GM19035 (cell line): ENCODE data around the gene SPNS2.

Source experiments
- ATAC-seq: cut with Tn5 transposase; IDR thresholded peaks from one replicate; pipeline ENCODE4 v1.9.1; 2021; ENCODE audit not compliant: unreplicated experiment

SPNS2 gene, protein sequence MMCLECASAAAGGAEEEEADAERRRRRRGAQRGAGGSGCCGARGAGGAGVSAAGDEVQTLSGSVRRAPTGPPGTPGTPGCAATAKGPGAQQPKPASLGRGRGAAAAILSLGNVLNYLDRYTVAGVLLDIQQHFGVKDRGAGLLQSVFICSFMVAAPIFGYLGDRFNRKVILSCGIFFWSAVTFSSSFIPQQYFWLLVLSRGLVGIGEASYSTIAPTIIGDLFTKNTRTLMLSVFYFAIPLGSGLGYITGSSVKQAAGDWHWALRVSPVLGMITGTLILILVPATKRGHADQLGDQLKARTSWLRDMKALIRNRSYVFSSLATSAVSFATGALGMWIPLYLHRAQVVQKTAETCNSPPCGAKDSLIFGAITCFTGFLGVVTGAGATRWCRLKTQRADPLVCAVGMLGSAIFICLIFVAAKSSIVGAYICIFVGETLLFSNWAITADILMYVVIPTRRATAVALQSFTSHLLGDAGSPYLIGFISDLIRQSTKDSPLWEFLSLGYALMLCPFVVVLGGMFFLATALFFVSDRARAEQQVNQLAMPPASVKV

DNA sequence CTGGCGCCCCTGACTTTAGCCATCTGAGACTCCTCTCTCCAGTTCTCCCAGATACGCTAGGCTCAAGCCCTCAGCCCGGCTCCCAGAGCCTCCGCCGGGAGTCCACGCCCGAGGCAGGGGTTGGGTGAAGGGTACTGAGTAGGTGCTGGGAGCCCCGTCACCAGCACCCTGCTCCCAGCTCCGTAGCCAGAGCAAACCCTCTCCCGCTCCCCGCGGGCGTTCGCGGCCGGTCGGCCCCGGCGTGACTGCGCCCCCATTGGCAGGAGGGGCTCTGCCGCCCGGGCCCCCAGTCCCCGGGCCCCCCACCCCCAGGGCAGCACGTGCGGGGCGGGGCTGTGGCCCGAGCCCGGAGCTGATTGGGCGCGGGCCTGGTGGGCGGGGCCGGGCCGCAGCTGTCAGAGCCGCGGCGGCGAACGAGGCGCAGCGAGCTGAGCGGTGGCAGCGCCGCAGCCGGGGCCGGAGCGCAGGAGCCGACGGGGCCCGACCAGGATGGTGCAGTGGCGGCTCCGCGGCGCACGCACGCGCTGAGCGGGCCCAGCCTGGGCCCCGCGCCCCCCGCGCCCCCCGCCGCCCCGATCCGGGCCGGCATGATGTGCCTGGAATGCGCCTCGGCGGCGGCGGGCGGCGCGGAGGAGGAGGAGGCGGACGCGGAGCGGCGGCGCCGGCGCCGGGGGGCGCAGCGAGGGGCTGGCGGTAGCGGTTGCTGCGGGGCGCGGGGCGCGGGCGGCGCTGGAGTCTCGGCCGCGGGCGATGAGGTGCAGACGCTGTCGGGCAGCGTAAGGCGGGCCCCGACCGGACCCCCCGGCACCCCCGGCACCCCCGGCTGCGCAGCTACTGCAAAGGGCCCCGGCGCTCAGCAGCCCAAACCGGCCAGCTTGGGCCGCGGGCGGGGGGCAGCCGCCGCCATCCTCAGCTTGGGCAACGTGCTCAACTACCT lies at the start of gene SPNS2:
SPNS2 (plus strand) TSS at position 421 of the 937 bp plus-strand sequence; CDS start at position 588, 167 bp downstream.
- no peak for ATAC-seq

DNA sequence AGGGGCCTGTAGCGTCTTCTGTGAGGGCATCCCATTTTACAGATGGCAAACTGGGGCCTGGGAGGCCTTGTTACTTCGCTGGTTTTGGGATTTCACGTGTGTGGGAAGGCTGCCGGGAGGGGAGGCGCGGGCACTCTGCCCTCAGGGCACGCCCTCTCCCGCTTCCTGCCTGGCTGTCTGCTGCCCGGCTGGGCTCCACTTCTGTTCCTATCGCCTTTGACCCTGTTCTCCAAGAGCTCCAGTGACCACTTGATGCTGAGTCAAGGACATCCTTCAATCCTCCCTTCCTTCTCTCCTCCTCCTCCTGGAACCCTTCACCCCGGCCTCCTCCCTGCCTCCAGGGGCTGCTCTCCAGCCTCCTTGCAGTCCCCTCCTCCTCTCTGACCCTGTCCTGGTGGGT lies 48.9 kb upstream of the SPNS2 start:
- ATAC-seq: no peak

DNA sequence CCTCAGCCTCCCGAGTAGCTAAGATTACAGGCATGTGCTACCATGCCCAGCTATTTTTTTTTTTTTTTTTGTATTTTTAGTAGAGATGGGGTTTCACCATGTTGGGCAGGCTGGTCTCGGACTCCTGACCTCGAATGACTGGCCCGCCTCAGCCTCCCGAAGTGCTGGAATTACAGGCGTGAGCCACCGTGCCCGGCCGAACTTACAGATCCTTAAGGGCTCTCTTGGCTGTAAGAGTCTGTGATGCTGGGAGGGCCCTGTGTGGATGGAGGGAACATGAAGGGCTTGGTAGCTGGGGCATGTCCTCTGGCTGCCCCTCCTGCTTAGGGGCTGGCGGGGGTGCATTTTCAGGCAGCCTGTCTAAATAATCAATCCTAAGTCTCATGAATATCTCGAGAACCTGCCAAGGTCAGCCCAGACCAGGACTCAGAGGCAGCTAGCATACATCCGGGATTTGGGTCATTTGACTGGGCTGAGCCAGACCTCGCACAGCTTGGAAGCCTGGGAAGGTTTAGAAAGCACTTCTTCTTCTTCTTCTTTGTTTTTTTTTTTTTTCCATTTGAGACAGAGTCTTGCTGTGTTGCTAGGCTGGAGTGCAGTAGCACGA lies 47.9 kb upstream of the SPNS2 start:
- no peak for ATAC-seq

DNA sequence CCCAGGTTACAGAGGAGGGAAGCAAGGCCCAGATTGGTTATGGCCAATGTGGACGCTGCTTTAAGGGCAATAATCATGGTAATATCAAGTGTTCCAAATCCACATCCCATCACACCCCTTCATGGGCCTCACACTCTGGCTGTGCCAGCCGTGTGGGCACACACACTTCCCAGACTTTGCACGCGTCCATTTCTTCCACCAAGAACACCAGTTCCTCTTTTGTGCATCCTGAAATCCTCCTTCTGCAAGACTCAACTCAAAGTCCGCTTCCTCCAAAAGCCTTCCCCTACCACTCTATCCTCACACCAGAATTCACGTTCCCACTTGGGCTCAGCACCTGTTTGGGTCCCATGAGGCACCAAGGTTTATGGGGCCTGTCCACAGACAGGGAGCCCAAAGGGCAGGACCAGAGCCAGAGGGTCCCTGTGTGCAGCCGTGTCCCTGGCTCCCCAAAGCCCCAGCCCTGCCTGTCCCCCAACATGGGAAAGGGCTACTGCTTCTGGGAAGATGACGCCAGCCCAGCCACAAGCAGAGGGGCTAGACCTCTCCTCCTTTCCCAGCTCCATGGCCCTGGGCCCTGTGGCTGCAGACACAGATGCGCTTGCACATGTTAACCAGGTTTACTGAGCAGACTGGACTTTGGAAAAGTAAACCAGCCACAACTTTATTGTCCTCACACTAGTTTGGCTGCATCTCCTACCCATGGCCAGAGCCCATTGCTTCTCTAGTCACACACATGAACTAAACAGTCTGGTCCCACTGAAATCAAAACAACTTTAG lies 44.7 kb upstream of the SPNS2 start:
- no peak for ATAC-seq

DNA sequence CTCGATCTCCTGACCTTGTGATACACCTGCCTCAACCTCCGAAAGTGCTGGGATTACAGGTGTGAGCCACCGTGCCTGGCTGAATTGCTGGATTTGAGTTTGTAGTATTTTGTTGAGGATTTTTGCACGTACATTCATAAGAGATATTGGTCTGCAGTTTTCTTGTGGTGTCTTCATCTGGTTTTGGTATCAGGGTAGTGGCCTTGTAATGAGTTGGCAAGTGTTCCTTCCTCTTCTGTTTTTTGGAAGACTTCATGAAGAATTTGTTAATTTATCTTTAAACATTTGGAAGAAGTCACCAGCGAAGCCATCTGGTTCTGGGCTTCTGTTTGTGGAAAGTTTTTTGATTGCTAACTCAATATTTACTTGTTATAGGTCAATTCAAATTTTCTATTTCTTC lies 38.0 kb upstream of the SPNS2 start:
- ATAC-seq: no peak

DNA sequence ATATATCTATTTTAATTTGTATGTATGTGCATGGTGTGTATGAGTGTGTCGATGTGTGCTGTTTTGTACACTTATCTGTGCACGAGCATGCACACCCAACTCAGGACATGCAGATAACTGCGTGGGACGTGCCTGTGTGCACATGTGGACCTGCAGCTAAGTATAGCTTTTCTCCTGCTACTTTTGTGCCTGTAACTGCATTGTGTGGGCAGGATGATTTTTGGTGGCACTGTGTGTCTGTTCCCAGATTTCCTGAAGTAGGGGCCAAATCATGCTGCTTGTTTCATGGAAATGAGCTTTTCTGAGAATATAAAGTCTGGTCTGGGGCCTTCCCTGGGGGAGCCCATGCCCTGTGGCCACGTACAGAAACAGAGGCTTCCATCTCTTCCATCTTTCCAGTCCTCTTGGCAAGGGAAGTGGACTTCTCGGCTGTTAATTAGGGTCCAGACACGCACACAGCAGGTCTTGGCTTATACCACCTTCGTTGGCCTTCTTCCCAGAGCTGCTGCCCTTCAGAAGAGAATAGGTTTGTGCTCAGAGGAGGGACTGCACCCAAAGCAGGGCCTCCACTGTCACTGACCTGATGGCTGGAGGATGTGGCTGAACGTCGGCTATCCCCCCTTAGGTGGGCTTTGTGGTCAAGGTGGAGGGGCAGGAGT lies 34.7 kb upstream of the SPNS2 start:
- ATAC-seq: no peak

DNA sequence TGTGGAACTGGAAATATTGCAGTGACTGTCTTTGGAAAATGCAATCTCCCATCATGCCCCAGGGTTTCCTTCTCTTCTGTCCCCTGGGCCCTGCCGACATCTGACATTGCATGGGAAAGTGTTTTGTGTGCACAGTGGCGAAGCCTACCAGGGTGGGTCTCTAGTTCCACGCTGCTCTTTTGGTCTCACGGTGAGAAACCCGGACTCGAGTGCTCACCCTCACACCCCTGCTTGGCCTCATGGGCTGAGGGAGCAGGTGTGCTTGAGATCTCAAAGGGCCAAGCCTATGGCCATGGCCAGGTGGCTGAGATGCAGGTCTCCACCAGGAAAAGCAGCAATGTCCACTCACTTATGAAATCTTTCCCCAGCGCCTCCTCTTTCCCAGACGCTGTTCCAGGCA lies 32.9 kb upstream of the SPNS2 start:
- no peak for ATAC-seq

DNA sequence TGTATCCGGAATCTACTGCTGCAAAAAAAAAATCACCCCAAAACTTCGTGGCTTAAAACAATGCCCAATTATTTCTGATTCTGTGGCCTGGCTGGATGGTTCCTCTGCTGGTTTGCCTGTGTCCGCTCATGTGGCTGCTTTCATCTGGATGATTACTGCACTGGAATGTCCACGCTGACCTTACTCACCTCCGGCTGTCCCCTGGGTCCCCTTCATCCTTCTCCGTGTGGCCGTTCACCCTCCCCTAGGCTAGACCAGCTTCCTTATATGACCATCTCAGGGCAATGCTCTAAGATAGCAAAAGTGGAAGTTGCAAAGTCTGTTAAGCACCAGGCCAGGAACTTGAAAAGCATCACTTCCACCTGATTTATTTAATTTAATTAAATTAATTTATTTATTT lies 31.4 kb upstream of the SPNS2 start:
- no peak for ATAC-seq

DNA sequence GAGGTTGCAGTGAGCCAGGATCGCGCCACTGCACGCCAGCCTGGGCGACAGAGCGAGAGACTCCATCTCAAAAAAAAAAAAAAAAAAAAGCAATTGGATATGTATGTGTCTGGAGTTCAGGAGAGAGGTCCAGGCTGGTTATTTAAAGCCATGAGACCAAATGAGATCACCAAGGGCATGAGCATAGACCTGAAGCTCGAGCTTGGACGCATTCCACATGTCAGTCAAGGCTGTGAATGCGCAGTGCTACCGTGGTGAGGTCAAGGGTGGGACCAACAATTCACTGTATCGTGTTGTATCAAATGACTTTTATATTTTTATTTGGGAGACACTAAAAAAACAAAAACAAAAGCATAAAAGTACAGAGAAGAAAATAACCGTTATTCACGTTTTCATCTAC lies 29.1 kb upstream of the SPNS2 start:
- ATAC-seq: no peak

DNA sequence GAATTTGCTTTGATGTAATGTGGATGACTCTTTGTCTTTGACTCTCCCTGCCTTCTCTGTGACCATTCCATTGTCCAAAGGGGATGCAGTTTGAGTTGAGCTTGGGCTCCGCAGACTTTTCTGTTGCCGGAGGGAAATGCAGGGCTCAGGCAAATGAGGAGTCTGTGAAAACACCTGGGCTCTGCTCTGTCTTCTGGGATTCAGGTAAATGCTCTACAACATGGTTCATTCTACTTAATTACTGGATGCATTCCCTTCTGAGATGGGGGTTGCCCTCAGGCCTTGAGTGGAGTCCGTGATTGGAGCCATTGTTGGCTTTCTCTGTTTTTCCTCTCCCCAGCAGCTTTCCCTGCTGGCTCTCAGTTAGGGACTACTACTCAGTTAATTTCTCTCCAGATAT lies 26.4 kb upstream of the SPNS2 start:
- no peak for ATAC-seq

DNA sequence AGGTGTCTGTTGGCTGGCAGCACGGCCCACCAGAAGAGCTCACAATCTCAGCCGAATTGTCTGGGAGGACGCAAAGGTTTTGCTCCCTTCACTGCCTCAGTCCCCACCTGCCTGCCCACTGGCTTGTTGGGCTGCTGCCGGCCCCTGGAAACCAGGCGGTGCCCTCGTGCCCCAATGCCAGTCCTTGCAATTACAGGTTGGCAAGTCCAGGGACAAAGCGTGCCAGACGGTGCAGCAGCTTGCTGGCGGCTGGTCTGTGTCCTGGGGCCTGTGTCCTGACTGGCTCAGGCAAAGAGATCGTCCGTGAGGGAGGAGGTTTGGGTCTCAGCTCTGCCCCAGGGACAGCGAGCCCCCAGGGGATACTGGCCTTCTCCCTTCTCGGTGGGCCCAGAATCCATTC lies 24.6 kb upstream of the SPNS2 start:
- no peak for ATAC-seq

DNA sequence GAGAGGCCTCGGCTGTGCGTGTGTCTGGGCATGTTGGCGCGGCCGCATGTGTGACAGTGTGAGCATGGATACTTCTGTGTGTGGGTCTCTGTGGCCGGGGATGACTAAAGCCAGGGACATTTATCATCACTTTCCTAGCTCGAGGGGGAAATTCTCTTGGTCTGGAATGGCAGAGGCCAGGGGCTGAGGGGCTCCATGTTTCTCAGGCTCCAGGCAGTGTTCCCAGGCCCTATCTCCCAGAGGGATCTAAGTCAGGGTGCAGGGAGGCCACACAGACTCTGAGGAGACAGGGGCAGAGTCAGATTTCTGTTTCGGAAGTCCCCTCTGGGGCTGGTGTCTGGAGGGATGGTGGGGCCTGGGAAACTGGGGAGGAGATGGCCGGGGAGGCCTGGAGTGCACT lies 23.7 kb upstream of the SPNS2 start:
- ATAC-seq: no peak

DNA sequence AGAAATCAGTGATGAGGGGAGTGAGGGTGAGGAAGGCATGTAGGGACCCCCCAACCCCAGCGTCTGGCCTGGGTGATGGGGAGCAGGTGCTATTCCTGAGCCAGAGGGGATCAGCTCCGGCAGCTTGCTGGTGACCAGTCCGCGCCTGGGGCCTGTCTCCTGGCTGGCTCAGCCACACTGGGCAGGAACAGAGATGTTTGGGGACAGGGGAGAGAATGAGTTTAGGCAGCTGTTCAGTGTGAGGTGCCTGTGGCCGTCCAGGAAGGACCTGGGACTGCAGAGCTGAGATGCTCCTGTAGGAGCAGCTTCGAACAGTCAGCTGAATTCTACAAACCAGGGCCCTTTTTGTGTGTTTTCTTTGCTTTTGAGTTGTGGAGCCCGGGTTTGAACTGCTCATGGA lies 23.2 kb upstream of the SPNS2 start:
- ATAC-seq: no peak

DNA sequence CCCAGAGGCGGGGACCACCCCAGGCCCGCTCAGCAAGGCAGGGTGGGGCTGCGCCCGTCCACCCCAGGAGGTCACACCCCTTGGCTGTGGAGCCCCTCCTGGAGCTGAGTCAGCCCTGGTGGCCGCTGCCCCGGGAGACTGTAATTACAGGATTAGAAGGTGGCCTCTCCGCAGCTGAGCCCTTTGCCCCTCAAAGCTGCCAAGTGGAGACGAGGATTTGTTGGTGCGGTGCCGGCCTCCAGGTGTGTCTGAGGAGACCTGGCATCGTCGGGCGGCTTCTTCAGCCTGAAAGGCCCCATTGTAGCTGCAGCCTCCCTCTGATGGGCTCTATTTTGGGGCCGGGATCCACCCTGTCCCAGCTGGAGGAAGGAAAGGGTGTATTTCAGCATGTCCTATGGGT lies 22.7 kb upstream of the SPNS2 start:
- no peak for ATAC-seq

DNA sequence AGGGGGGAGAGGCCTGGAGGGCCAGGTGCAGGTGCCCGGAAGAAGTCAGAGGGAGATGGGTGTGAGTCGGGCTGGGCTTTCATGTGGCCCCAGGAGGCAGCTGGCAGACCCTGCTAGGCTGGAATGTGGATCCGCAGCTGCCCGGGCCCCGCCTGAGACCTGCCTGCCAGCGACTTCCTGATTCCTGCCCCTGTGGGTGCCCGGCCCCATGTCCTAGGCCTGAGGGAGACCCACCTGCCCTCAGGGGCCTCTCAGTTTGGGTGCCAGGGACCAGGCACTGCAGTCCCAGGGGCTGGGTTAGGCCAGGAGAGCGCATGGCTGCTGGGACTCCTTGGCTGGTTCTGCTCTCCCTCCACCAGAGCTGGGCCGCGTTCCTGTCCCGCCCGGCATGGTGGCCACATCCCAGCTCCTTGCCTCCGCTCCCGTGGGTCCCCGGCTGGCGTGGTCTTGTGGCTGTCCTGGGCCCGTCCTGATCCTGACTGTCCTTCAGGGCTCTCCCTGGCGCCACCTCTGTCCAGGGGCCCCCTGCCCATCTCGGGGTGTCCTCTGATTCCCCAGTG lies 22.1 kb upstream of the SPNS2 start:
- no peak for ATAC-seq

DNA sequence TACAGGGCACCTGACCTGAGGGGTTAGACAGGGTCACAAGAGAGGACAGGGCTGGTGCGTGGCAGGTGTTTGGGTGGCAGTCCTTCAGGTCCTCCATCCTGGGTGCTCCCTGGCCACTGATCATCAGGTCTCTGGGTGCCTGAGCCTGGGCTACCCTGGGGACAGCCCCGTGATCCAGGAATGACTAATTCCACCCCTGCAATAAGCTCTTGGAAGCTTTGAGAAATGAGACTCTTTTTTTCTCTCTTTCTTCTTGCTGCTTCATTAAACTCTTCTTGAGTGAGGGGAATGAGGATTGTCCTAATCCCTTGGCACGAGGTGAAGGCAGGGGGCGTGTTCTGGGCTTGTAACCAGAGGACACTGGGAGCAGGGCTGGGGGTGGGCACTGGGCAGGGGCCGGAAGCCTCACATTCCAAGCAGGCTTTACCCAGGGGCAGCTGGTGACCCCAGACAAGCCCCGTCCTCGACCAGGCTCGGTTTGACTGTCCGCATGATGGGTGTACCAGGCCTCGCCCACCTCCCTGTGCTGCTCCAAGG lies 21.4 kb upstream of the SPNS2 start:
- ATAC-seq: no peak

DNA sequence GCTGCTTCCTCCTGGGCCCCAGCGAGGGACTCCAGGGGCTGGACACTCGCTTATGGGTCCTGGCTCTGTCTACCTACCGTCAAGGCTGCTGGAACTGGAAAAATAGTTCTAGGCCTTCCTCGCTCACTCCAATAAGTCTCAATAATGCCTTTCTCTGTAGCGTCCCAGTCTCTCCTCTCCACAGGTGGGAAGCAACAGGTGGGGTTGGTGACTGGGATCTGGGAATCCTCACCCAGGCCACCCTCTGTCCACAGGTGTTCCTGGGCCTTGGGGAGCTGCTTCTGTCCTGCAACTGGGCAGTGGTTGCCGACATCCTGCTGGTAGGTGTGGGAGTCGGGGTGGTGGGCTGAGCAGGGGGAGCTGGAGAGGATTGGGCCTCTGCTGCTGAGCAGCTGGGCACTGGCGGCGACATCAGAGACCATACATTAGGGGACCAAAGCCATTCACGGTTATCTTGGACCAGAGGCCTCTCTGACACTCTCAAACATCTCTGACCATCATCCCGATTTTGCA lies 20.3 kb upstream of the SPNS2 start:
- no peak for ATAC-seq

DNA sequence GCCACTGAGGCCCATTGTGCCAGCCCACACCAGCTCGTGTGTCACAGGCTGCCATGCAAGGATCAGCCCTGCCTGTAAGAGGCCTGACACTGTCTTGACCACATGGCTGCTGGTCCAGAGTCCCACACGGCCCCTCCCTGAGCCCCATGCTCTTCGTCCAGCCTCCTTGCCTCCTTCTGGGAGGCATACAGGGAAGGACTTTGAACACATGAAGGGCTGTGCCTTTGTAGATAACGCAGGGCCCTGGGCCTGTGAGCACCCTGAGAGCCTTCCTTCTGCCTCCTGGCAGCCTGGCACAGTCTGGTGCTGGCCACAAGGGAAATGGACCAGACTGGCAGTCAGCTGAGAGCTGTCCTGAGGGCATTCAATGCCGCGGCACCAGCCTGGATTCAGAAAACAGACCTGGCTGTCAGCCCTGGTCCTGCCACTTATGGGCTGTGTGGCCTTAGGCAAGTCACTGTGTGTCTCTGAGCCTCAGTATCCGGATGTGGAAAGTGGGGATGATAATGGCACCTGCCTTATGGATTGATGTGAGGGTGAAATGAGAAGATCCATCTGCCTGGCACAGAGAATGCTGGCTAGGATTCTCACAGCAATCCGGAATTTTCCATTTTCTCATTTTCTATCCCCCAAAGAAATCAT lies 19.2 kb upstream of the SPNS2 start:
- ATAC-seq: no peak
